T-helper 9 cell (primary cell): ENCODE results near the gene SCAPER.

Experiments
- DNase-seq: peaks from one replicate; pipeline ENCODE4 v3.0.0-alpha.2; 2020

SCAPER gene

GRCh38 chr15:76349301-76350070 lies 555.7 kb downstream of the SCAPER start:
- DNase-seq, result no peak

DNA sequence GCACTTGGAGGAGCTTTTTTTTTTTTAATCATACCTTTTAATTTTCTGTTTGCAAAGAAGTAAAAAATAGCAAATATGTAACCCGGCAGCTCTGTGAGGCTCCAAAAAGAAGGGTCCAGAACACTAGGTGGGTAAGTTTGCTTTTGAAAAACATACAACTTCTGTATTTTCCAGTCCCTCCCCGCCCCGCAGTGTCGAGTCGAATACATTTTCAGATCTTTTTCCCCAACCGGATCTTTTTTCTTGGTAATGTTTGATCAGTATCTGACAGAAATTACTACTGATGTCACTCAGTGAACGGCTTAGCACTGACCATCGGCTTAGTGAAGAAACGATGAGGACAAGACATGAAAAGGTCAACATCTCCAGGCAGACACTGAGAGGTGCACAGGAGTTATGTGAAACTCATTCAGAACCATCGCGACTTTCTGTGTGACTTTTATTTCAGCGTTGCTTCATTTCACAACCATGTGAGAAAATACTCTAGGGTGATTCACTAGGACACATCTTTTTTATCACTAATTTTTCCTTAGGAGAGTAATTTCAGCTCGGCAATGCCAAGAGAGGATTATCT lies 557.6 kb downstream of the SCAPER start:
- no peak for DNase-seq

DNA sequence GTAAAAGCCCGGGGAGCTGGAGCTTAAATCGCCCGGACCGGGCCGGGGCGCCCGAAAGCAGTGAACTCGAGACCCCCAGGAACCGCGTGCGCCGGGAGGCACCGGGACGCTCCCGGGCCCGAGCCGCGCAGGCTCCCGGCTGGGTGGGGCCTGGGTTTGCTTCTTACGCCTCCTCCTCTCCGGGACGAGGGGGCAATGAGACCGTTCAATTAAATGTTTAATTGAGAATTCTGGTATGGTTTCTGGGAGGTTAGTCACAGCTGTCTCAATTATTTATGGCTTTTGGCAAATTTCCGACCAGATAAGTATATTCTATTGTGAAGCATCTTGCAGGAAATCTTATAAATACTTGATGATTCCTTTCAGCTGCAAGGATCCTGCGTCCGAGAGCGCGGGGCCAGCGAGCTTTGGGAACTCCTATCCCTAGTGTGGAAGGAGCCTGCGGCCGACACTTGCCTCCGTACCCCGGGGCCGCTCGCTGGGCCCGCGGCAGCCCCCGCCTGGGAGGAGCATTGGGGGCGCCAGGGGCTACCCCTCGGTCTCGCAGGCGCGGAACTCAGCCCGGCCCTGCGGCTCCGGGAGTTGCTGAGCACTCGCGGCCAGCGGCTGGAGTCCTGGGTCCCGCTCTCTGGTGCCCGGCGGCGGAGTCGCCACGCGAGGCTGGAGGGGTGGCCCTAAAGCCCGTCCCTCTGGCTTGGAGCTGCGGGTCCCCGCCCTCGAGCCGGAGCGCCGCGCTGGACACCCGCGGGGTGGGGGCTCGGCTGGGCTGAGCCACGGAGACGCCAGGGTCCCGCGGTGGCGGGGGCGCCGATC lies 558.3 kb downstream of the SCAPER start:
- no peak for DNase-seq

DNA sequence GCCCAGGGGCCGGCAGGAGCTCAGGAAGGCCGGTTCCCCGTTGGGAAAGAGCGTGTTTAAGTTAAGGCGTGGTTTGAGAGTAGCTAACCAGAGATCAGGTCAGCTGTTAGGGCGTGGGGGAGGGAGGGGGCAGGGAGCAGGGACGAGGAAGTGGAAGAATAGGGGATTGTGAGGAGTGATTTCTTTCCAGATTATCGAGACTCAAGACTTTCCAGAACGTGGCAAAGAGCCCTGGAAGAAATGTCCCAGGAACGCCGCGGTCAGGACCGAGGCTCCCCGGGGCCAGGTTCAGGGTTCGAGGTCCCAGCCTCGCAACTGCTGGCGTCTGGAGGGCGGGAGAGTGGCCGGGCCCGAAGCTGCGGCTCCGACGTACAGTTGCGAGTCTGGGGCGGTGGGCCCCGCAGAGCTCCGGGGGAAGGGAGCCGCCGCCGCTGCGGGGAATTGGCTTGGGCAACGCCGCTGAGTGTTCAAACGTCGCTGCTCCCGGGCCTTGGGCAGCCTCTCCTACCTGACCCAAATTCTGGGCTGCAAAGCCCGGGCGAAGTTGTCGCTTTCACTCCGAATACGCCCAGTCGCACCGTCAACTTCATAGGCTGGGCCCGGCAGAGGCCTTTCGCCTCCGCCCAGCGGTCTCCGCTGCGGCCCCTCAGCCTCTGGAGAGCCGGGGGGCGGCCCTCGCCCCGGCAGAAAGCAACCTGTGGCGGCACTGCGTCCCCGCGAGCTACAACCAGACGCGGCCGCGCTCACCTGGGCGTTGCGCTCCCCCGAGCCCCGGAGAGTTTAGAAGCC lies 559.1 kb downstream of the SCAPER start:
- no peak for DNase-seq

DNA sequence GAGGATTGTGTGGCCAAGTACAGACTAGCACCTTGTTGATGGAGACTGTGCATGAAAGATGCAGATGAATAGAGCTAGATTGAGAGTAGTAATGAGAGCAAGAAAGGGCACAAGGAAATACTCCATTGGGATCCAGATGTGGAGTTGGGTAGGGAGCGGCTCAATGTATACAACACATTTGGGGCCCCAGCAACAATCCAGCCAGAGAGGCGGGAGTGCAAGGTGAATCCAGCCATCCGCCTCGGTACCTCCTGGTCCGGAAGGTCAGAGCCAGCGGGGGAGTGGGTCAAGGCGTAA lies 559.6 kb downstream of the SCAPER start:
- no peak for DNase-seq

GRCh38 chr15:76344893-76345582 lies 560.1 kb downstream of the SCAPER start:
- no peak for DNase-seq

- no peak for DNase-seq
Measured at GRCh38 chr15:76343313-76343996, 561.7 kb downstream of the SCAPER start.

DNA sequence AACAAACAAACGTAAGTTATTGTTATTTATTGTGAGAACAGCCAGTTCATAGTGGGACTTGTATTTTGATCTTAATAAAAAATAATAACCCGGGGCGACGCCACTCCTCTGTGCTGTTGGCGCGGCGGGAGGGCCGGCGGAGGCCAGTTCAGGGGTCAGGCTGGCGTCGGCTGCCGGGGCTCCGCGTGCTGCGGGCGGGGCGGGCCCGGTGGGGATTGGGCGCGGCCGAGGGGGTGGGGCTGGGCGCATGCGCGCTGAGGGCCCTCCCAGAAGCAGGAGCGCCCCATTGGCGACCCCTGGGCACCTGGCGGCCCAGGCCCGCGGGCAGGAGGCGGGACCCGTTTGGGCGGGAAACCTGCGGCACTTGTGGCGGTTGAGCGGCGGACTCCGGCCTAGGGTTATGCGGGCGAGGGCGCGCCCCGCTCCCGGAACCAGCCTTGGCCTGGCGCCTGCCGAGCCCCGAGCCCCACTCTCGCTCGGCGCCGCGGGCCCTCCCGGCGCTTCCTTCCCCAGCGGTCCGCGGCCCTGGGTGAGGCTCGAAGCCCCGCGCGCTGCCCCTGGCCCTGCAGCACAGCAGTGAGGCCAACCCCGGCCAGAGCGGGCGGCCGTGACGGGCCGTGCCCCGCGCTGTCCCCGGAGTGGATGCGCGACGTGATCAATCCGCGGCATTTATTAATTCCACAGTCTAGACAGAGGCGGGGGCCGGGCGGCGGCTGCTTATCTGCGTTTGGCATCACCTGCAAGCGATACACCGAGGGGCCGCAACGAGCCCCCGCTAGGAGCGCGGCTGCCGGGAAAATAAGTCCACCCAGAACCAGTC lies 562.5 kb downstream of the SCAPER start:
- DNase-seq, result no peak

DNA sequence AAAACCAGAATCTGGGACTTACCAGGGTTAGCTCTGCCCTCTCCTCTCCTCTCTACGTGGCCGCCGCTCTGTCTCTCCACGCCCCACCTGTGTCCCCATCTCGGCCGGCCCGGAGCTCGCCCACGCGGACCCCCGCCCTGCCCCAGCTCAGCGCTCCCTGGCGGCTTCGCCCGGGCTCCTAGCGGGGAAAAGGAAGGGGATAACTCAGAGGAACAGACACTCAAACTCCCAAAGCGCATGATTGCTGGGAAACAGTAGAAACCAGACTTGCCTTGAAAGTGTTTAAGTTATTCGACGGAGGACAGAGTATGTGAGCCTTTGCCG lies 563.1 kb downstream of the SCAPER start:
- no peak for DNase-seq

DNA sequence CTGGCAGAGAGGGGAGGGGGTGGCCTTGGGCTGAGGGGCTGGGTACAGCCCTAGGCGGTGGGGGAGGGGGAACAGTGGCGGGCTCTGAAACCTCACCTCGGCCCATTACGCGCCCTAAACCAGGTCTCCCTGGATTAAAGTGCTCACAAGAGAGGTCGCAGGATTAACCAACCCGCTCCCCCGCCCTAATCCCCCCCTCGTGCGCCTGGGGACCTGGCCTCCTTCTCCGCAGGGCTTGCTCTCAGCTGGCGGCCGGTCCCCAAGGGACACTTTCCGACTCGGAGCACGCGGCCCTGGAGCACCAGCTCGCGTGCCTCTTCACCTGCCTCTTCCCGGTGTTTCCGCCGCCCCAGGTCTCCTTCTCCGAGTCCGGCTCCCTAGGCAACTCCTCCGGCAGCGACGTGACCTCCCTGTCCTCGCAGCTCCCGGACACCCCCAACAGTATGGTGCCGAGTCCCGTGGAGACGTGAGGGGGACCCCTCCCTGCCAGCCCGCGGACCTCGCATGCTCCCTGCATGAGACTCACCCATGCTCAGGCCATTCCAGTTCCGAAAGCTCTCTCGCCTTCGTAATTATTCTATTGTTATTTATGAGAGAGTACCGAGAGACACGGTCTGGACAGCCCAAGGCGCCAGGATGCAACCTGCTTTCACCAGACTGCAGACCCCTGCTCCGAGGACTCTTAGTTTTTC lies 563.6 kb downstream of the SCAPER start:
- no peak for DNase-seq

DNA sequence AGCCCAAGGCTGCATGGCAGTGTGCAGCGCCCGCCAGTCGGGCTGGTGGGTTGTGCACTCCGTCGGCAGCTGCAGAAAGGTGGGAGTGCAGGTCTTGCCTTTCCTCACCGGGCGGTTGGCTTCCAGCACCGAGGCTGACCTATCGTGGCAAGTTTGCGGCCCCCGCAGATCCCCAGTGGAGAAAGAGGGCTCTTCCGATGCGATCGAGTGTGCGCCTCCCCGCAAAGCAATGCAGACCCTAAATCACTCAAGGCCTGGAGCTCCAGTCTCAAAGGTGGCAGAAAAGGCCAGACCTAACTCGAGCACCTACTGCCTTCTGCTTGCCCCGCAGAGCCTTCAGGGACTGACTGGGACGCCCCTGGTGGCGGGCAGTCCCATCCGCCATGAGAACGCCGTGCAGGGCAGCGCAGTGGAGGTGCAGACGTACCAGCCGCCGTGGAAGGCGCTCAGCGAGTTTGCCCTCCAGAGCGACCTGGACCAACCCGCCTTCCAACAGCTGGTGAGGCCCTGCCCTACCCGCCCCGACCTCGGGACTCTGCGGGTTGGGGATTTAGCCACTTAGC lies 564.3 kb downstream of the SCAPER start:
- no peak for DNase-seq

DNA sequence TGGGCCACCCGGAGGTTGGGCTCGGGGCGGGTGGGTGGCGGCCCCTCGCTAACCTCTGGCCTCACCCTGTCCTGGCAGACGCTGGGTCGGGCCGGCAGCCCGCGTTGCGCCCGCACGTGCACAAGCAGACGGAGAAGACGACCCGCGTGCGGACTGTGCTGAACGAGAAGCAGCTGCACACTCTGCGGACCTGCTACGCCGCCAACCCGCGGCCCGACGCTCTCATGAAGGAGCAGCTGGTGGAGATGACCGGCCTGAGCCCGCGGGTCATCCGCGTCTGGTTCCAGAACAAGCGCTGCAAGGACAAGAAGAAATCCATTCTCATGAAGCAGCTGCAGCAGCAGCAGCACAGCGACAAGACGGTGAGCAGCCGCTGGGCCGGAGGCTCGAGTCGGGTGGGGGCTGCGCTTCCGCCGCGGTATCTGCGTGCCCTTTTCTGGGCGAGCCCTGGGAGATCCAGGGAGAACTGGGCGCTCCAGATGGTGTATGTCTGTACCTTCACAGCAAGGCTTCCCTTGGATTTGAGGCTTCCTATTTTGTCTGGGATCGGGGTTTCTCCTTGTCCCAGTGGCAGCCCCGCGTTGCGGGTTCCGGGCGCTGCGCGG lies 564.8 kb downstream of the SCAPER start:
- DNase-seq, result no peak

- DNase-seq, result no peak
Measured at GRCh38 chr15:76339305-76340197, 565.6 kb downstream of the SCAPER start.

DNA sequence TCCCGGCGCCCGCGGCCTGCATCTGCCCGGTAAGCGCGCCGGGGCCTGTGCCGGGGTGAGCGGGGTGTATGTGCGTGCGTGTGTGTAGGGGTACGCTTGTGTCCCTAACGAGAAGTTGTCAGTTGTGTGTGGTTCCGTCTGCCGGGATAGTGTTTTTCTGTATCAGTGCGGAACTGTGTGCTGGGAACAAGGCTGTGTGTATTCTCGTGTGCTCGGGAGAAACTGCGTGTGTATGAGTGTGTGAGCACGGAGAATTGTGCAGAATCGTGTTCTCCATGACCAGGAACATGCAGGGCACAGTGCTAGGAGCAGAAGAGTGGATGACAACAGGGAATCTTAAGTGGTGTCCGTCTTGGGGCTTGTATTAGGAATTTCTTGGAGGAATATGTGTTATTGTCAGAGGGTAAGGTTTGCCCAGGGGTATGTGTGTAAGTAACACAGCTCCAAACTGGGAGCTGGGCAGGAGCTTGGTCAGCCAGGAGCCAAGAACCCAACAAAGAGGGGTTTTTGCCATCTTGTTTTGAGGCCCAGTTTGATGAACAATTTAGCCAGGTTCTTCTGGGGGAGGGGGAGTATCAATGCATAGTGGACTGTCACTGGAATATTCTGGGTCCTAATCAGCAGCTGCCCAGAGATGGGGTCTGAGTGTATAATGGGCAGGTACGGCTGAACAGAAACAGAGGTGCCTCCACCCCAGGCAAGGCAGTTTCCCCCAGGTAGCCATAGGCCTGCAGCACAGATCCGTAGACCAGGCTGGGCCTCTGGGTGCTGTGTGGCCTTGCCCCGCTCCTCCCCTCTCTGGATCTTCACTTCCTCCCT lies 566.4 kb downstream of the SCAPER start:
- DNase-seq, result no peak

- DNase-seq, result no peak
Measured at GRCh38 chr15:76337696-76338485, 567.2 kb downstream of the SCAPER start.

- no peak for DNase-seq
Measured at GRCh38 chr15:76337059-76337695, 568.0 kb downstream of the SCAPER start.
